CD4-positive, alpha-beta T cell (primary cell): ENCODE data around the gene DUSP22. TPM values are rescaled to one million over a fixed set of nuclear protein-coding genes. Genes with fewer than 3 reads are reported as not detected.

ENCODE experiments used
- ATAC-seq: fragments of 200-7000 bp; cut with Tn5 transposase; one replicate; pipeline ENCODE4 v1.10.0; 2022; ENCODE audit warnings: mild to moderate bottlenecking; ENCODE audit not compliant: poor library complexity
- CTCF ChIA-PET: fragments of 350-600 bp; sonication (Branson Sonifier 250); formaldehyde crosslinking; loops from one replicate; lab custom pipeline; 2021; ENCODE audit warnings: antibody characterized with exemption, inconsistent platforms; lab: Charles Lee
- POLR2A ChIA-PET: fragments of 350-600 bp; sonication (Branson Sonifier 250); formaldehyde crosslinking; loops from one replicate; lab custom pipeline; 2021; ENCODE audit warnings: antibody characterized with exemption, inconsistent platforms; lab: Charles Lee
- DNase-seq, 14 experiments: peaks; one replicate each; pipeline ENCODE4 v3.0.0-alpha.2; 2013 to 2020; ENCODE audit warnings: mixed read lengths in 2 of 14
- H3K27ac ChIP-seq, 2 donors: one replicate each; pipeline versions ENCODE4 v1.5.1 to v1.7.0; 2013; ENCODE audit warnings: low read length in 2 of 2, low read depth in 1 of 2, mild to moderate bottlenecking in 1 of 2
- H3K27me3 ChIP-seq, 2 experiments: 1 replicate in 1 of 2; 2 replicates in 1 of 2; pipeline versions ENCODE4 v1.6.1 to v1.7.0; 2013; ENCODE audit warnings: low read length in 2 of 2, control low read depth in 1 of 2, mild to moderate bottlenecking in 1 of 2, moderate library complexity in 1 of 2; ENCODE audit not compliant: insufficient read depth in 2 of 2, control insufficient read depth in 1 of 2
- H3K36me3 ChIP-seq: one replicate; pipeline ENCODE4 v1.6.1; 2013; ENCODE audit warnings: low read length, control low read depth; ENCODE audit not compliant: insufficient read depth
- H3K4me1 ChIP-seq: one replicate; pipeline ENCODE4 v1.6.1; 2013; ENCODE audit warnings: low read length, control low read depth; ENCODE audit not compliant: insufficient read depth
- H3K4me3 ChIP-seq: one replicate; pipeline ENCODE4 v1.5.1; 2013; ENCODE audit warnings: mild to moderate bottlenecking, low read length, moderate library complexity
- H3K9me3 ChIP-seq, 2 experiments: 1 replicate in 1 of 2; 2 replicates in 1 of 2; pipeline versions ENCODE4 v1.6.1 to v1.7.0; 2013; ENCODE audit warnings: low read length in 2 of 2, mild to moderate bottlenecking in 2 of 2, control low read depth in 1 of 2, moderate library complexity in 1 of 2; ENCODE audit not compliant: control insufficient read depth in 1 of 2, insufficient read depth in 1 of 2
- H3K27ac Mint-ChIP-seq: one replicate; pipeline ENCODE4 v1.8.0; 2020; ENCODE audit warnings: mixed read lengths
- H3K27me3 Mint-ChIP-seq: one replicate; pipeline ENCODE4 v1.8.0; 2021; ENCODE audit warnings: mixed read lengths
- H3K36me3 Mint-ChIP-seq: one replicate; pipeline ENCODE4 v1.8.0; 2021; ENCODE audit warnings: low read depth, mixed read lengths
- H3K4me1 Mint-ChIP-seq: one replicate; pipeline ENCODE4 v1.8.0; 2021; ENCODE audit warnings: low read depth, mixed read lengths
- H3K4me3 Mint-ChIP-seq: one replicate; pipeline ENCODE4 v1.8.0; 2020; ENCODE audit warnings: mild to moderate bottlenecking, mixed read lengths
- H3K9me3 Mint-ChIP-seq: one replicate; pipeline ENCODE4 v1.8.0; 2020; ENCODE audit warnings: mixed read lengths
- intact Hi-C, 2 experiments: fragments of 100-400 bp; cut with DNase I in 1 of 2; cut with micrococcal nuclease in 1 of 2; formaldehyde crosslinking; loops; one replicate each; pipeline versions ENCODE4 v1.15.1 to v1.9.0; 2023 to 2025; cut with DNase I, micrococcal nuclease
- total RNA-seq, 174 experiments: library from RNA in 2 of 174; stranded (reverse) in 2 of 174; gene quantifications; one replicate each; pipeline ENCODE4 v1.2.3 and lab custom pipeline; 2021 to 2026
- TF ChIP-seq, protein P1 (sequence below): fragments of 200-600 bp; IDR thresholded peaks from one replicate; pipeline ENCODE4 v1.8.0; 2022; ENCODE audit warnings: antibody characterized with exemption, mild to moderate bottlenecking

The DUSP22 gene
- total RNA-seq, 2 experiments from 2014 or later: 25.4 to 26.3 TPM

DNA sequence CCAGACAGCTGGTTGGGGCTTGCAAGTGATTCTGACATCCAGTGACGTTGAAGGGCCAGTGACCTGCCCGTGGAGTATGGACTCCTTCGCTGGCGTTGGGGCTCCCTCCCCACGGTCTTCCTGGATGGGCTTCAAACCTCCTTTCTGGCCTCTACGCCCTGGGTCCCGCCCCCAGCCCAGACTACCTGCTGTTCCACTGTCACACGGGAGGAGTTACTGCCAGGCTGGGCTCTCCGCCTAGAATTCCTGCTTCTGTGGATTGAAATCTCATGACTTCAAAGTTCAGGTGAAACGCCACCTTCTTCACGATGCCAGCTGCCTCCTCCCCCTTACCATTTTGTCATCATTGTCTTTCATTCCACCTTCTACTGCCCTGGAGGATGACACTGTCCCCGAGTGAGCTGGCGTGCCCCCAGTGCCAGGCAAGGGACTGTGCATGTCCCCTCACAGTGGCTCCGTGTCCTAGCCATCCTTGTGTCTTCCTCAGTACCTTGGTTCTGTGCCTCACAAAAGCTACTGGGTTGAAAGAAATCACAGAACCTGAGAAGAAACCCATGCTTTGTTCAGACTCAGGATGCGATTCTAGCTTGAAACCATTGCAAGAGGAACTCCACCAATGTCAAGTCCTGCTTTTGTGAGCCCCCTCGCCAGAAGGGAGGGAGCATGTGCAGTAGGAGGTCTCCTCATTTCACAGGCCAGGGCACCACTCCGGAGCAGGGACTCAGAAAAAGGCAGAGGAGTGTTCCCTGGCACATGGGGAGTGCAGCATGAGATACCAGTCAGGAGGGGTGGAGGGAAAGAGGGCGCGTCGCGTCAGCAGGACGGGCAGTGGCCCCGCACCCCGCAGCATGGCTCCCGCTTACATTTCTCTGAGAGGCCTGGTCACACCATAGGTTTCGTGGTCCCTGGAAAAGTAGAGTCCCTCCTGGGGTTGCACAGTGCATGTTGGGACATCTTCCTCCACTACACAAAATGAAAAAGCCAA is 88.2 kb downstream of the DUSP22 start:
- Histone ChIP-seq H3K27ac (no peak overlapping the region), H3K9me3 (peaks cover 0 to 32% of the 10 kb centered on the region in 2 experiments), H3K4me3 (no peak overlapping the region), H3K4me1 (peaks cover 4% of the 10 kb centered on the region), H3K36me3 (no peaks in the 10 kb centered on the region), H3K27me3 (peaks cover 0 to 10% of the 10 kb centered on the region in 2 experiments)
- no peak for ATAC-seq
- CTCF ChIA-PET: no interaction called here
- no peaks in the 10 kb centered on the region for H3K9me3 Mint-ChIP-seq
- TF ChIP-seq, protein P1, sequence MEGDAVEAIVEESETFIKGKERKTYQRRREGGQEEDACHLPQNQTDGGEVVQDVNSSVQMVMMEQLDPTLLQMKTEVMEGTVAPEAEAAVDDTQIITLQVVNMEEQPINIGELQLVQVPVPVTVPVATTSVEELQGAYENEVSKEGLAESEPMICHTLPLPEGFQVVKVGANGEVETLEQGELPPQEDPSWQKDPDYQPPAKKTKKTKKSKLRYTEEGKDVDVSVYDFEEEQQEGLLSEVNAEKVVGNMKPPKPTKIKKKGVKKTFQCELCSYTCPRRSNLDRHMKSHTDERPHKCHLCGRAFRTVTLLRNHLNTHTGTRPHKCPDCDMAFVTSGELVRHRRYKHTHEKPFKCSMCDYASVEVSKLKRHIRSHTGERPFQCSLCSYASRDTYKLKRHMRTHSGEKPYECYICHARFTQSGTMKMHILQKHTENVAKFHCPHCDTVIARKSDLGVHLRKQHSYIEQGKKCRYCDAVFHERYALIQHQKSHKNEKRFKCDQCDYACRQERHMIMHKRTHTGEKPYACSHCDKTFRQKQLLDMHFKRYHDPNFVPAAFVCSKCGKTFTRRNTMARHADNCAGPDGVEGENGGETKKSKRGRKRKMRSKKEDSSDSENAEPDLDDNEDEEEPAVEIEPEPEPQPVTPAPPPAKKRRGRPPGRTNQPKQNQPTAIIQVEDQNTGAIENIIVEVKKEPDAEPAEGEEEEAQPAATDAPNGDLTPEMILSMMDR: no peak
- POLR2A ChIA-PET: no interaction called here
- H3K27me3 Mint-ChIP-seq: peaks cover 60% of the 10 kb centered on the region
- intact Hi-C loops: loop anchor here in 1 of 2 experiments (10.0 kb wide), 1 partner anchor 214 kb away; no protein-coding TSS in a partner anchor
- peak in 1 of 14 experiments; percentile 9 for DNase-seq
- no peaks in the 10 kb centered on the region for H3K36me3 Mint-ChIP-seq
- H3K4me3 Mint-ChIP-seq: no peak overlapping the region
- H3K27ac Mint-ChIP-seq: no peak overlapping the region
- H3K4me1 Mint-ChIP-seq: no peaks in the 10 kb centered on the region

DNA sequence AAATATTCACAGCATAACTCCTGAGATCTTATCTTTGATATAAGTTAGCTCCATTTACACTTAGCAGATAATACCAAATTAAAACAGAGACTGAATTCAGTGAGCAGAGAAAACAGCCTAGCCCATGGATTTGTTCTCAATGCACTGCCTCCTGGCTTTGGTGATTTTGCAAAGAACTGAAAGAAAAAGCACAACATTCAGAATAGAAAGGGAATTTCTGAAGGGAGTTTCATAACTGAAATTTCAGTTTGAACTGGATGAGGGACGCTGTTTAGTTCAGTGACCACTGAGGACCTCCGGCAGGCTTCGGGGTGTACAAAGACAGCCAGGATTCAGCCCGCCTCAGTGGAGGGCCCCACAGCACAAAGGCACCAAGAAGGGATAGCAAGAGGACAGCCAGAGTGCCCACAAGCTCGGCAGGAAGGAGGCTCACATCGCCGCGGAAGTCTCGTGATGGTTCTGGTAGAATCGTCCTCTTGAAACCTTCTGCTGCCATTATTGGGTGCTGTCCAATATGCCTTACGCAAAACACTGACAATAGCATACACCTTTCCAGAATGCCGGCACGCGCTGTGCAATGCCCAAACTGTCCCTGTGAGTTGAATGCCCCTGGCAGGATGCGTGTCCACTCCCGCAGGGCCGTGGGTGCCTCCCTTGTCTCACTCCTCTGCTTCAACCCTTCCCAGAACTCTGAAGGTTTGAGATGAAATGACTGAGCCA is 89.6 kb downstream of the DUSP22 start:
- DNase-seq (peak in 1 of 14 experiments; percentile 6), ATAC-seq (no peak)
- Histone ChIP-seq H3K4me3 (no peak overlapping the region), H3K27me3 (peaks cover 0 to 10% of the 10 kb centered on the region in 2 experiments), H3K9me3 (peaks cover 0 to 32% of the 10 kb centered on the region in 2 experiments), H3K27ac (no peak overlapping the region), H3K4me1 (peaks cover 4% of the 10 kb centered on the region), H3K36me3 (no peaks in the 10 kb centered on the region)
- Mint-ChIP-seq H3K36me3 (no peaks in the 10 kb centered on the region), H3K9me3 (no peaks in the 10 kb centered on the region), H3K27me3 (peaks cover 49% of the 10 kb centered on the region), H3K4me1 (no peaks in the 10 kb centered on the region), H3K27ac (no peak overlapping the region), H3K4me3 (no peak overlapping the region)
- intact Hi-C loops: loop anchor here in 1 of 2 experiments (10.0 kb wide), 1 partner anchor 213 kb away; no protein-coding TSS in a partner anchor
- ChIA-PET CTCF (no interaction called here), POLR2A (no interaction called here)
- TF ChIP-seq, protein P1: no peak
